WTC11 (cell line): ENCODE results near the gene ADAM22. TPM values are rescaled to one million over a fixed set of nuclear protein-coding genes. Genes with fewer than 3 reads are reported as not detected.
A peak's percentile ranks its signal among the peaks of the same experiment; 100 is the strongest.

ENCODE experiments used
- ATAC-seq: fragments of 200-7000 bp; cut with Tn5 transposase; 2 replicates; pipeline ENCODE4 v1.10.0; 2021; ENCODE audit warnings: mild to moderate bottlenecking, moderate library complexity
- CTCF ChIA-PET: fragments of 300-600 bp; sonication (Branson Sonifier 250); formaldehyde crosslinking; loops from one replicate; lab custom pipeline; 2021; ENCODE audit warnings: antibody characterized with exemption; lab: Charles Lee
- POLR2A ChIA-PET: fragments of 350-600 bp; sonication (Branson Sonifier 250); formaldehyde crosslinking; loops from one replicate; lab custom pipeline; 2021; ENCODE audit warnings: antibody characterized with exemption; lab: Charles Lee
- DNase-seq: peaks from one replicate; pipeline ENCODE4 v3.0.0; 2021; ENCODE audit warnings: low spot score
- H3K27ac Mint-ChIP-seq: 2 replicates; pipeline ENCODE4 v1.8.0; 2021; ENCODE audit warnings: mixed read lengths
- H3K27me3 Mint-ChIP-seq: 2 replicates; pipeline ENCODE4 v1.8.0; 2021; ENCODE audit warnings: low read depth, mild to moderate bottlenecking, moderate library complexity, mixed read lengths
- H3K36me3 Mint-ChIP-seq: 2 replicates; pipeline ENCODE4 v1.8.0; 2021; ENCODE audit warnings: mixed read lengths
- H3K4me1 Mint-ChIP-seq: 2 replicates; pipeline ENCODE4 v1.8.0; 2022; ENCODE audit warnings: mixed read lengths
- H3K4me3 Mint-ChIP-seq: 2 replicates; pipeline ENCODE4 v1.8.0; 2021; ENCODE audit warnings: mild to moderate bottlenecking, moderate library complexity, mixed read lengths
- H3K9me3 Mint-ChIP-seq: 2 replicates; pipeline ENCODE4 v1.8.0; 2021; ENCODE audit warnings: mixed read lengths
- AFF4 ChIP-seq: sonication (generic); formaldehyde crosslinking; IDR thresholded peaks from 2 replicates; pipeline ENCODE4 v1.8.1; 2023; ENCODE audit warnings: mild to moderate bottlenecking, missing genetic modification reagents, borderline replicate concordance
- CBFB ChIP-seq: sonication (generic); formaldehyde crosslinking; IDR thresholded peaks from 2 replicates; pipeline ENCODE4 v1.8.1; 2022; ENCODE audit warnings: mild to moderate bottlenecking, low read depth, missing genetic modification reagents
- CREM ChIP-seq: sonication (generic); formaldehyde crosslinking; IDR thresholded peaks from 2 replicates; pipeline ENCODE4 v1.8.1; 2022; ENCODE audit warnings: mild to moderate bottlenecking, missing genetic modification reagents, moderate library complexity
- E2F5 ChIP-seq: sonication (generic); formaldehyde crosslinking; IDR thresholded peaks from 2 replicates; pipeline ENCODE4 v1.8.1; 2022; ENCODE audit warnings: mild to moderate bottlenecking, moderate library complexity, missing genetic modification reagents
- EMX1 ChIP-seq: fragments of 250-450 bp; sonication (Bioruptor Pico); IDR thresholded peaks from 2 replicates; pipeline ENCODE4 v1.8.0; 2021; ENCODE audit warnings: mild to moderate bottlenecking
- ERG ChIP-seq: fragments of 250-450 bp; sonication (Bioruptor Pico); IDR thresholded peaks from 2 replicates; pipeline ENCODE4 v1.8.0; 2021; ENCODE audit warnings: mild to moderate bottlenecking
- FOXP1 ChIP-seq: sonication (generic); formaldehyde crosslinking; IDR thresholded peaks from 2 replicates; pipeline ENCODE4 v1.8.0; 2022; ENCODE audit warnings: missing genetic modification reagents, mild to moderate bottlenecking, moderate library complexity, borderline replicate concordance
- FOXP4 ChIP-seq: sonication (generic); formaldehyde crosslinking; IDR thresholded peaks from 2 replicates; pipeline ENCODE4 v1.8.0; 2022; ENCODE audit warnings: mild to moderate bottlenecking, missing genetic modification reagents
- GRHL2 ChIP-seq: fragments of 250-450 bp; sonication (Bioruptor Pico); IDR thresholded peaks from 2 replicates; pipeline ENCODE4 v1.8.0; 2022; ENCODE audit warnings: mild to moderate bottlenecking, moderate library complexity; ENCODE audit not compliant: insufficient replicate concordance, severe bottlenecking
- GTF2I ChIP-seq: fragments of 250-450 bp; sonication (Bioruptor Pico); conservative IDR thresholded peaks from 2 replicates; pipeline ENCODE4 v1.4.0; 2021; ENCODE audit warnings: mild to moderate bottlenecking
- IRF1 ChIP-seq: sonication (generic); formaldehyde crosslinking; IDR thresholded peaks from 2 replicates; pipeline ENCODE4 v1.8.0; 2023; ENCODE audit warnings: missing genetic modification reagents
- JUN ChIP-seq: sonication (generic); formaldehyde crosslinking; IDR thresholded peaks from 2 replicates; pipeline ENCODE4 v1.8.0; 2023; ENCODE audit warnings: mild to moderate bottlenecking, missing genetic modification reagents
- KAT7 ChIP-seq: sonication (generic); formaldehyde crosslinking; IDR thresholded peaks from 2 replicates; pipeline ENCODE4 v1.8.1; 2023; ENCODE audit warnings: missing genetic modification reagents, mild to moderate bottlenecking, borderline replicate concordance
- MXD4 ChIP-seq: fragments of 250-450 bp; sonication (Bioruptor Pico); IDR thresholded peaks from 2 replicates; pipeline ENCODE4 v1.8.0; 2021; ENCODE audit warnings: mild to moderate bottlenecking, moderate library complexity, borderline replicate concordance
- NFATC4 ChIP-seq: fragments of 250-450 bp; sonication (Bioruptor Pico); IDR thresholded peaks from 2 replicates; pipeline ENCODE4 v1.9.0; 2021; ENCODE audit warnings: mild to moderate bottlenecking
- NFE2L1 ChIP-seq: sonication (generic); formaldehyde crosslinking; IDR thresholded peaks from 2 replicates; pipeline ENCODE4 v1.8.1; 2023; ENCODE audit warnings: missing genetic modification reagents
- PRDM15 ChIP-seq: sonication (generic); formaldehyde crosslinking; IDR thresholded peaks from 2 replicates; pipeline ENCODE4 v1.8.0; 2022; ENCODE audit warnings: missing genetic modification reagents
- SOX15 ChIP-seq: fragments of 250-450 bp; sonication (Bioruptor Pico); IDR thresholded peaks from 2 replicates; pipeline ENCODE4 v1.9.0; 2021; ENCODE audit warnings: mild to moderate bottlenecking
- SP1 ChIP-seq: sonication (generic); formaldehyde crosslinking; conservative IDR thresholded peaks from 2 replicates; pipeline ENCODE4 v1.8.1; 2022; ENCODE audit warnings: missing genetic modification reagents
- TEAD4 ChIP-seq: sonication (generic); formaldehyde crosslinking; IDR thresholded peaks from 2 replicates; pipeline ENCODE4 v1.8.0; 2022; ENCODE audit warnings: mild to moderate bottlenecking, missing genetic modification reagents
- USF1 ChIP-seq: sonication (generic); formaldehyde crosslinking; IDR thresholded peaks from 2 replicates; pipeline ENCODE4 v1.8.0; 2022; ENCODE audit warnings: mild to moderate bottlenecking, missing genetic modification reagents
- USF2 ChIP-seq: sonication (generic); formaldehyde crosslinking; IDR thresholded peaks from 2 replicates; pipeline ENCODE4 v1.8.1; 2023; ENCODE audit warnings: mild to moderate bottlenecking, missing genetic modification reagents, moderate library complexity
- ZNF671 ChIP-seq: fragments of 250-450 bp; sonication (Bioruptor Pico); IDR thresholded peaks from 2 replicates; pipeline ENCODE4 v1.8.0; 2021; ENCODE audit warnings: mild to moderate bottlenecking
- total RNA-seq: library from RNA; stranded (reverse); gene quantifications from 3 replicates; pipeline ENCODE4 v1.2.3, GENCODE V29; 2021

The ADAM22 gene
- total RNA-seq, 1 experiment from 2014 or later, result 12.4 TPM

GRCh38 chr7:87960239-87960638 is 26.2 kb downstream of the ADAM22 start:
- Mint-ChIP-seq H3K9me3 (peaks cover 16% of the 10 kb centered on the region), H3K4me3 (no peak overlapping the region), H3K27ac (no peak overlapping the region), H3K36me3 (peaks cover 20% of the 10 kb centered on the region), H3K4me1 (peaks cover 2% of the 10 kb centered on the region; the same call in 1 of the 2 replicates), H3K27me3 (no peaks in the 10 kb centered on the region)
- no peak for ATAC-seq
- POLR2A ChIA-PET, result no interaction called here
- CTCF ChIA-PET, result no interaction called here
- no peak for DNase-seq
- no peak for TF ChIP-seq USF1 (CRISPR knock-in tag)
- no peak for TF ChIP-seq FOXP1
- TF ChIP-seq ZNF671 (CRISPR knock-in tag), result no peak
- TF ChIP-seq FOXP4 (CRISPR knock-in tag), result no peak
- TF ChIP-seq GTF2I, result no peak
- TF ChIP-seq AFF4 (CRISPR knock-in tag), result no peak
- no peak for TF ChIP-seq KAT7 (CRISPR knock-in tag)
- no peak for TF ChIP-seq ERG (CRISPR knock-in tag)
- no peak for TF ChIP-seq CBFB
- TF ChIP-seq TEAD4, result no peak
- TF ChIP-seq, all 79 proteins: peak for 0

- Mint-ChIP-seq H3K27ac (peak overlapping the region; percentile 22), H3K4me3 (no peak overlapping the region), H3K9me3 (peaks cover 8% of the 10 kb centered on the region; the same call in 1 of the 2 replicates), H3K27me3 (no peaks in the 10 kb centered on the region), H3K4me1 (peaks cover 2% of the 10 kb centered on the region; the same call in 1 of the 2 replicates), H3K36me3 (peaks cover 12% of the 10 kb centered on the region)
- DNase-seq, result no peak
- ATAC-seq, result no peak
- POLR2A ChIA-PET, result no interaction called here
- TF ChIP-seq MXD4 (CRISPR knock-in tag) (no peak), GRHL2 (CRISPR knock-in tag) (no peak), PRDM15 (no peak), CREM (CRISPR knock-in tag) (no peak), USF2 (CRISPR knock-in tag) (no peak), SOX15 (CRISPR knock-in tag) (no peak), E2F5 (no peak), NFE2L1 (CRISPR knock-in tag) (no peak), NFATC4 (CRISPR knock-in tag) (no peak), EMX1 (CRISPR knock-in tag) (no peak), SP1 (CRISPR knock-in tag) (no peak), IRF1 (CRISPR knock-in tag) (no peak), JUN (no peak)
- CTCF ChIA-PET, result no interaction called here
Observed at GRCh38 chr7:87961754-87962153, 27.7 kb downstream of the ADAM22 start.
